ENCODE measurements around the gene IL11. TPM values are rescaled to one million over a fixed set of nuclear protein-coding genes. Genes with fewer than 3 reads are reported as not detected.

IL11 gene
- total and polyA plus RNA-seq, 2 of the 8 experiments (the other 6 are each of a cell fraction or from before 2014, with no cell fraction given) = 1.7 to 2.8 TPM

GRCh38 chr19:55325172-55325571, 45.1 kb downstream of the IL11 start, which contains the start of gene TMEM150B (continued):
- TF ChIP-seq RXRA (IDR thresholded peaks at IDR 0.05; ENCODE audit: insufficient read depth, low read depth, low read length) (no peak), SUZ12 (IDR thresholded peaks at IDR 0.05; ENCODE audit: low read length) (no peak)
